ES-I3 (cell line): ENCODE results near the gene CCDC167.

ENCODE experiments used
- H3K36me3 ChIP-seq: 2 replicates; pipeline ENCODE4 v1.6.1; 2013; ENCODE audit warnings: mild to moderate bottlenecking, low read length, control low read depth, moderate library complexity; ENCODE audit not compliant: insufficient read depth
- H3K4me1 ChIP-seq: 2 replicates; pipeline ENCODE4 v1.6.1; 2013; ENCODE audit warnings: mild to moderate bottlenecking, control low read depth, low read length; ENCODE audit not compliant: insufficient read depth
- H3K9ac ChIP-seq: 2 replicates; pipeline ENCODE4 v1.6.1; 2013; ENCODE audit warnings: low read depth, mild to moderate bottlenecking, low read length, moderate library complexity
- H3K9me3 ChIP-seq: 2 replicates; pipeline ENCODE4 v1.6.1; 2013; ENCODE audit warnings: mild to moderate bottlenecking, low read length, moderate library complexity; ENCODE audit not compliant: control insufficient read depth, insufficient read depth

Gene CCDC167

DNA sequence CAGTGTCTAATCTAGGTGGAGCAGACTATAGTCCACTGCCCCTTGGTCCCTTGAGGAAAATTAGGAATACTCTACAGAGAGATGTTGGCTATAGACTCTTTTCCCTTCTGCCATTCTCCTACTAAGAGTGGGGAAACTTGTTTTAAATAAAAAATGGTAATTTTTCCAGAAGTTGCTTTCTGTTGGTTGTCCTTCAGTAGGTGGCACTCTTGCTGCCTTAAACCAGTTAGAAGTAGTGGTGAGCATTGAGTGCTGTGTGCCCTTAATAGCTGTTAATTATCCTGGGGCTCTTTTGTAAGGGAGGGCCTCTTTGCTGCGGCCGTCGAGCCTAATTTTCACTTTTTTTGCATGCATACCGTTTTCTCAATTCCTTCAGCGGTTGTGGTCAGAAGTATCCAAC is 63.9 kb downstream of the CCDC167 start:
- Histone ChIP-seq H3K4me1 (peaks cover 4% of the 10 kb centered on the region), H3K9me3 (no peaks in the 10 kb centered on the region), H3K9ac (no peak overlapping the region), H3K36me3 (peaks cover 4% of the 10 kb centered on the region)

DNA sequence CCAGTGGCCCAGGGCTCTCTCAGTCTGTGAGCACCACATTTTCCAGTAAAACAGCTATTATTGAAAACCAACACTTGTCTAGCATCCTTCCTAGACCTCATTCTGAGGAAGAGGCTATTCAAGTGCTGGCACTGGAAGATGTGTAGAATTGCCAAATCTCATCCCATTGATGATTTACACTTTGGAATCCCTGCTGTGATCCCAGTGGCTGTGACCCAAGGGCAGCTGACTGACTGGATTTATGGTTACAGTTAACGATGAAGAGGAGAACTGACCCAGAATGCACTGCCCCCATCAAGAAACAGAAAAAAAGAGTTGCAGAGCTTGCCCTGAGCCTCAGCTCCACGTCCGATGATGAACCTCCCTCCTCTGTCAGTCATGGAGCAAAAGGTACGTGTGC is 64.3 kb downstream of the CCDC167 start:
- Histone ChIP-seq H3K9ac (no peak overlapping the region), H3K4me1 (peaks cover 4% of the 10 kb centered on the region), H3K9me3 (no peaks in the 10 kb centered on the region), H3K36me3 (peaks cover 4% of the 10 kb centered on the region)

DNA sequence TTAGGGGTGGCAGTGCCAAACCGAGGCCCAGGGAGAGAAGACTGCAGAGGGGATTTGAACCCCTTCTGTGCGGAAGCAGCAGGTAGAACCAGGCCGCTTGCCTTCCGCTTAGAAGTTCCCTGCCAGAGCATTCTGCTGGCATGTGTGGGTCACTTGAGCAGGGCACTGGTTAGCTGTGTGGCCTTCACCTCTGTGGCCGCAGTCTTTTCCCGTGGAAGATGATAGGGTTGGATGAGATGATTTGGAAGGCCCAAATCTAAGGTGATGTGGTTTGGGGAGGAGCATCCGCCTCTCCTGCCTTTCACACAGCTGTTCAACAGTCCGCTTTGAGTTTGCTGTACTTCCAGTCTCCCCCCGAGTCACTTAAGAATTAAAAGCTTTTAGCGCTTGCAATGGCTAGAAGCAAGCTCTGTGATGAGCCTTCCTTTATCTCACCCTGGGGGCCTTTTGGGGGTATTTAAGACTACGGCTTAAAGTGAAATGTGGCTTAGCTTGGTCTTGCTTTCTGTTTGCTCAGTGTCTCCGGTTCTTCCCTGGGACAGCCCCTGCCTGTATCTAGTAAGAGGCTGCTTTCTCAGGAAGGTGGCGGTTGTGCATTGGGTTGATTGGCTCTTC is 65.9 kb downstream of the CCDC167 start:
- H3K9me3 ChIP-seq, result no peaks in the 10 kb centered on the region
- peaks cover 4% of the 10 kb centered on the region for H3K4me1 ChIP-seq
- H3K36me3 ChIP-seq, result peaks cover 4% of the 10 kb centered on the region
- peak overlapping the region; percentile 74 for H3K9ac ChIP-seq
